ENCODE data around the gene KIF24. TPM values are rescaled to one million over a fixed set of nuclear protein-coding genes. Genes with fewer than 3 reads are reported as not detected.
A peak's percentile ranks its signal among the peaks of the same experiment; 100 is the strongest.
"Not testable (repeated sequence)": the region's sequence is repeated elsewhere in the genome, so short reads cannot be mapped to it uniquely, and the experiment has no call there.

KIF24 gene
- total and polyA plus RNA-seq, 9 donors = 6.8 to 26.3 (median 19.6) TPM

DNA sequence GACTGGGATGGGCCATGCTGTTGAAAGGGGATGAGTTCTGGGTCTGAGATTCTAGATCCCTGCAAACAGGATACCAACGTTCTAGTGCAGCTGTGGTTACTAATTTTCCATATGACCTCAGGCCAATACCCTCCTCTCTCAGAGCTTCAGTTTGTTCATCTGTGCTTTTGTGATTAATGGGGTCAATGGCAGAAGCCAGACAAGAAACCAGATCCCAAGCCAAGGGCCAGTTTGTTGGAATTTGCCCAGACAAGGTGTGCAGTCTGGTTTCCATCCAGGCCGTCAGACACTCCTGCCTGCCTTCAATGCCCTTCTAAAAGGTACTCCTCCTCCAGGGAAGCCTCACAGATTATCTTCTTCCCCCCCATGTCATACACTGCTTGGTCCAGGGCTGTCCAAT, 36.2 kb upstream of the KIF24 start:
- 100% methylated on average over 1 of the region's 2 CpGs for WGBS (ENCODE audit: insufficient coverage)
- Histone ChIP-seq H3K9me3 (replicated peaks; ENCODE audit: control insufficient read depth, low read depth, low read length) (no peaks in the 10 kb centered on the region), H3K4me3 (ENCODE audit: low read length) (no peak overlapping the region), H3K4me1 (ENCODE audit: control insufficient read depth, insufficient read depth, low read length) (peaks cover 33% of the 10 kb centered on the region), H3K27ac (ENCODE audit: low read length) (peak overlapping the region; percentile 20), H3K36me3 (ENCODE audit: control insufficient read depth, insufficient read depth, low read length) (no peaks in the 10 kb centered on the region), H3K27me3 (ENCODE audit: control insufficient read depth, insufficient read depth, low read length) (peaks cover under 1% of the 10 kb centered on the region)
- DNase-seq = no peak

GRCh38 chr9:34363619-34364351, 34.7 kb upstream of the KIF24 start:
- 8% methylated on average over 2 of the region's 13 CpGs for whole genome bisulfite sequencing (ENCODE audit: insufficient coverage)
- Histone ChIP-seq H3K27me3 (ENCODE audit: control insufficient read depth, insufficient read depth, low read length) (no peaks in the 10 kb centered on the region), H3K36me3 (ENCODE audit: control insufficient read depth, insufficient read depth, low read length) (no peaks in the 10 kb centered on the region), H3K9me3 (replicated peaks; ENCODE audit: control insufficient read depth, low read depth, low read length) (no peaks in the 10 kb centered on the region), H3K4me1 (ENCODE audit: control insufficient read depth, insufficient read depth, low read length) (peaks cover 23% of the 10 kb centered on the region), H3K27ac (ENCODE audit: low read length) (peak overlapping the region; percentile 71), H3K4me3 (ENCODE audit: low read length) (peak overlapping the region; percentile 6)
- DNase-seq = peak; percentile 94

DNA sequence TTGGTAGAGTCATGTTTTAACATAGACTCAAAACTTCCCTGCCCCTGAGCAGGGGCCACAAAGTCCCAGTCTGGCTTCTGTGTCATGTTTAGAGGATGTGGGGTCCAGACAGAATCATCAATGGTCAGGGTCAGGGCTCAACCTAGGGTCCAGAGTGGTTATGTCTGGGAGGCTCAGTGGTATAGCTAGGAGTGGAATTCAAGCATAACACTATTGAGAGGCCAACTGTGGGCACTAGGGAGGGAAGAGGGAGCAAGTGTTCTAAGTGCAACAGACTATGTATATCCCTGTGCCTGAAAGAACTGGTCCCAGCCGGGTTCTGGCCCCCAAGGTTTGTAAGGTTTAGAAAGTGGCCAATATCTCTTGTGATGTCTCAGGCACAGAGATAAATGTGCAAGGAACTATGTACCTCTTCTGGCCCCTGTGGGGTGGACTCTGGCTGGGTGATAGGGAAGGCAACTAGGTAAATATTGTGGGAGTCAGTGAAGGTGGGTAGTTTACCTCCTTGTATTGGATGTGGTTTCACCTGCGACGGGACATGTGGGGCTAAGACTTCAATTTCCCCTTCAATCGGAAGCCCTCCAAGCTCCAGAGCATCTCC, 33.6 kb upstream of the KIF24 start:
- 100% methylated on average over 1 of the region's 4 CpGs for WGBS (ENCODE audit: insufficient coverage)
- no peak overlapping the region for H3K27ac ChIP-seq (ENCODE audit: low read length)

DNA sequence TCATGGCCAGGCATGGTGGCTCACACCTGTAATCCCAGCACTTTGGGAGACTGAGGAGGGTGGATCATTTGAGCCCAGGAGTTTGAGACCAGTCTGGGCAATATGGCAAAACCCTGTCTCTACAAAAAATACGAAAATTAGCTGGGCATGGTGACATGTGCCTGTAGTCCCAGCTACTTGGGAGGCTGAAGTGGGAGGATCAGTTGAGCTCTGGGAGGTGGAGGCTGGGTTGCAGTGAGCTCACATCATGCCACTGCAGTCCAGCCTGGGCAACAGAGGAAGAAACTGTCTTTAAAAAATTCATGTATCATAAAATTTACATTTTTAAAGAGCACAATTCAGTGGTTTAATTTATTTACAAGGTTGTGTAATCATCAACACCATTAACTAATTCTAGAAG, 23.9 kb upstream of the KIF24 start:
- not testable (repeated sequence) for DNase-seq; H3K27ac ChIP-seq (ENCODE audit: low read length); H3K36me3 ChIP-seq (ENCODE audit: control insufficient read depth, insufficient read depth, low read length); H3K27me3 ChIP-seq (ENCODE audit: control insufficient read depth, insufficient read depth, low read length); H3K4me1 ChIP-seq (ENCODE audit: control insufficient read depth, insufficient read depth, low read length); H3K9me3 ChIP-seq (replicated peaks; ENCODE audit: control insufficient read depth, low read depth, low read length); H3K4me3 ChIP-seq (ENCODE audit: low read length)
- WGBS (ENCODE audit: insufficient coverage) = 80% methylated on average over 1 of the region's 1 CpG

More for the DNA sequence above, 33.6 kb upstream of the KIF24 start:
- H3K36me3 ChIP-seq (ENCODE audit: control insufficient read depth, insufficient read depth, low read length) = no peaks in the 10 kb centered on the region
- H3K9me3 ChIP-seq (replicated peaks; ENCODE audit: control insufficient read depth, low read depth, low read length) = no peaks in the 10 kb centered on the region
- no peak for DNase-seq
- no peaks in the 10 kb centered on the region for H3K27me3 ChIP-seq (ENCODE audit: control insufficient read depth, insufficient read depth, low read length)
- peaks cover 23% of the 10 kb centered on the region for H3K4me1 ChIP-seq (ENCODE audit: control insufficient read depth, insufficient read depth, low read length)
- H3K4me3 ChIP-seq (ENCODE audit: low read length) = no peak overlapping the region

GRCh38 chr9:34352122-34352652, 23.1 kb upstream of the KIF24 start:
- DNase-seq; H3K36me3 ChIP-seq (ENCODE audit: control insufficient read depth, insufficient read depth, low read length); H3K27me3 ChIP-seq (ENCODE audit: control insufficient read depth, insufficient read depth, low read length); H3K27ac ChIP-seq (ENCODE audit: low read length); H3K4me3 ChIP-seq (ENCODE audit: low read length); H3K9me3 ChIP-seq (replicated peaks; ENCODE audit: control insufficient read depth, low read depth, low read length); H3K4me1 ChIP-seq (ENCODE audit: control insufficient read depth, insufficient read depth, low read length): not testable (repeated sequence)
- WGBS (ENCODE audit: insufficient coverage) = 80% methylated on average over 3 of the region's 7 CpGs

GRCh38 chr9:34349324-34349723, 20.3 kb upstream of the KIF24 start:
- H3K9me3 ChIP-seq (replicated peaks; ENCODE audit: control insufficient read depth, low read depth, low read length) = no peaks in the 10 kb centered on the region
- WGBS (ENCODE audit: insufficient coverage) = no CpG with 5 or more reads among the region's 3 CpGs
- peaks cover 8% of the 10 kb centered on the region for H3K4me1 ChIP-seq (ENCODE audit: control insufficient read depth, insufficient read depth, low read length)
- H3K27ac ChIP-seq (ENCODE audit: low read length) = no peak overlapping the region
- H3K4me3 ChIP-seq (ENCODE audit: low read length) = no peak overlapping the region
- peaks cover 5% of the 10 kb centered on the region for H3K36me3 ChIP-seq (ENCODE audit: control insufficient read depth, insufficient read depth, low read length)
- no peaks in the 10 kb centered on the region for H3K27me3 ChIP-seq (ENCODE audit: control insufficient read depth, insufficient read depth, low read length)
- DNase-seq = no peak

DNA sequence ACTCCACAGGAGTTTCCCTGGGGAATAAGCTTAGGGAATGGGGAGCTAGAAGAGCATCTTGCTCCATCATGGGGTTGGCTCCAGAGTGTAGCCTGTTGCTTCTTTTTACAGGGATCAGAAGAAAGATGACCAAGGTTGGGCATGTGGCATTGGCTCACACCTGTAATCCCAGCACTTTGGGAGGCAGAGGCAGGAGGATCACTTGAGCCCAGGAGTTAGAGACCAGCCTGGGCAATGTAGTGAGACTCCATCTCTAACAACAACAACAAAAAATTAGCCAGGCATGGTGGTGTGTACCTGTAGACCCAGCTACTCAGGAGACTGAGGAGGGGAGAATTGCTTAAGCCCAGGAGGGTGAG, 18.7 kb upstream of the KIF24 start:
- peaks cover 15% of the 10 kb centered on the region for H3K4me1 ChIP-seq (ENCODE audit: control insufficient read depth, insufficient read depth, low read length)
- peaks cover 19% of the 10 kb centered on the region for H3K36me3 ChIP-seq (ENCODE audit: control insufficient read depth, insufficient read depth, low read length)
- no peak overlapping the region for H3K27ac ChIP-seq (ENCODE audit: low read length)
- H3K9me3 ChIP-seq (replicated peaks; ENCODE audit: control insufficient read depth, low read depth, low read length) = no peaks in the 10 kb centered on the region
- no peaks in the 10 kb centered on the region for H3K27me3 ChIP-seq (ENCODE audit: control insufficient read depth, insufficient read depth, low read length)
- no peak for DNase-seq
- no peak overlapping the region for H3K4me3 ChIP-seq (ENCODE audit: low read length)

GRCh38 chr9:34346873-34347799, 18.1 kb upstream of the KIF24 start:
- 84% methylated on average over 8 of the region's 15 CpGs for WGBS (ENCODE audit: insufficient coverage)
- no peak overlapping the region for H3K27ac ChIP-seq (ENCODE audit: low read length)
- H3K4me3 ChIP-seq (ENCODE audit: low read length) = no peak overlapping the region

GRCh38 chr9:34343605-34344004, 14.5 kb upstream of the KIF24 start:
- no CpG with 5 or more reads among the region's 1 CpG for WGBS (ENCODE audit: insufficient coverage)
- Histone ChIP-seq H3K4me1 (ENCODE audit: control insufficient read depth, insufficient read depth, low read length) (peaks cover 28% of the 10 kb centered on the region), H3K27me3 (ENCODE audit: control insufficient read depth, insufficient read depth, low read length) (no peaks in the 10 kb centered on the region), H3K36me3 (ENCODE audit: control insufficient read depth, insufficient read depth, low read length) (peaks cover 51% of the 10 kb centered on the region), H3K27ac (ENCODE audit: low read length) (peak overlapping the region; percentile 56), H3K4me3 (ENCODE audit: low read length) (no peak overlapping the region), H3K9me3 (replicated peaks; ENCODE audit: control insufficient read depth, low read depth, low read length) (no peaks in the 10 kb centered on the region)
- DNase-seq = no peak

More at GRCh38 chr9:34346873-34347799, 18.1 kb upstream of the KIF24 start:
- peaks cover 23% of the 10 kb centered on the region for H3K36me3 ChIP-seq (ENCODE audit: control insufficient read depth, insufficient read depth, low read length)
- no peaks in the 10 kb centered on the region for H3K27me3 ChIP-seq (ENCODE audit: control insufficient read depth, insufficient read depth, low read length)
- DNase-seq = no peak
- H3K9me3 ChIP-seq (replicated peaks; ENCODE audit: control insufficient read depth, low read depth, low read length) = no peaks in the 10 kb centered on the region
- H3K4me1 ChIP-seq (ENCODE audit: control insufficient read depth, insufficient read depth, low read length) = peaks cover 20% of the 10 kb centered on the region

- Histone ChIP-seq H3K4me3 (ENCODE audit: low read length) (no peak overlapping the region), H3K4me1 (ENCODE audit: control insufficient read depth, insufficient read depth, low read length) (peaks cover 28% of the 10 kb centered on the region)
These were observed 14.0 kb upstream of the KIF24 start for GRCh38 chr9:34343090-34343489.

More at GRCh38 chr9:34343090-34343489, 14.0 kb upstream of the KIF24 start:
- 34% methylated on average over 5 of the region's 5 CpGs for WGBS (ENCODE audit: insufficient coverage)
- Histone ChIP-seq H3K36me3 (ENCODE audit: control insufficient read depth, insufficient read depth, low read length) (peaks cover 53% of the 10 kb centered on the region), H3K9me3 (replicated peaks; ENCODE audit: control insufficient read depth, low read depth, low read length) (no peaks in the 10 kb centered on the region), H3K27ac (ENCODE audit: low read length) (peak overlapping the region; percentile 56), H3K27me3 (ENCODE audit: control insufficient read depth, insufficient read depth, low read length) (no peaks in the 10 kb centered on the region)
- DNase-seq = peak; percentile 96
